NCI-H2227 (cell line): ENCODE measurements around the gene TDRKH.
A peak's percentile ranks its signal among the peaks of the same experiment; 100 is the strongest.
"Not testable (repeated sequence)": the region's sequence is repeated elsewhere in the genome, so short reads cannot be mapped to it uniquely, and the experiment has no call there.

Source experiments
- DNase-seq: peaks from one replicate; lab custom pipeline; 2025; ENCODE audit not compliant: unreplicated experiment; lab: John Stamatoyannopoulos, UW

Gene TDRKH

DNA sequence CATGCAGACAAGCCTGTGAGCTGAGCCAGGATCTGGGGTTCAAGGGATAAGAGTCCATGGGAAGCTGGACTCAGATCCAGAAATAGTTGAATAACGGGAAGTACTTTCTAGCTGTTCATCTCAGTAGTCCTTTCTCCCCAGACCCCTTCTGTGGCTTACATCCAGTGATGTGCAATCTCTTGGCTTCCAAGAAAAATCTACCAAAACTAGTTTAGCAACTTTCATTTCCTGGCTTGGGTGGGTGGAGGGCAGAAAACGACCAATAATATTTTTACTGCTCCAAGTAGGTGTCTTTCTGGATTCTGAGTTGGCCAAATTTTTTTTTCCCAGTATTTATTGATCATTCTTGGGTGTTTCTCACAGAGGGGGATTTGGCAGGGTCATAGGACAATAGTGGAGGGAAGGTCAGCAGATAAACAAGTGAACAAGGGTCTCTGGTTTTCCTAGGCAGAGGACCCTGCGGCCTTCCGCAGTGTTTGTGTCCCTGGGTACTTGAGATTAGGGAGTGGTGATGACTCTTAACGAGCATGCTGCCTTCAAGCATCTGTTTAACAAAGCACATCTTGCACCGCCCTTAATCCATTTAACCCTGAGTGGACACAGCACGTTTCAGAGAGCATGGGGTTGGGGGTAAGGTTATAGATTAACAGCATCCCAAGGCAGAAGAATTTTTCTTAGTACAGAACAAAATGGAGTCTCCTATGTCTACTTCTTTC, 21.8 kb downstream of the TDRKH start:
- not testable (repeated sequence) for DNase-seq

DNA sequence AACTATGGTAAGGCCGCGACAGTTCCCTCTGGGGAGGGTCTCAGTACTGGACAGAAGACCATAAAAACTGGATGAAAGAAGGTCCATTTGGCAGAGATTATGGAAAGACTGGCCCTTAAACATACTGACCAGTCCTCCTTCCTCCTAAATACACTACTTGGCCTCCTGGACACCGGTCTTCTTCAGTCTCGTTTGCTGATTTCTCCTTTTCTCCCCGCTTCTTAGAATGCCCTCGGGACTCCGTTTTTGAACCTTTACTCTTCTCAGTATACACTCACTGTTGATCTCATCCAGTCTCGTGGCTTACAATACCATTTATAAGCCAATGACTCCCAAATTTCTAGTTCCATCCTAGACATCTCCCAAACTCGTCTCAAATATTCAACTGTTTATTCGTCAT, 26.3 kb downstream of the TDRKH start:
- no peak for DNase-seq

DNA sequence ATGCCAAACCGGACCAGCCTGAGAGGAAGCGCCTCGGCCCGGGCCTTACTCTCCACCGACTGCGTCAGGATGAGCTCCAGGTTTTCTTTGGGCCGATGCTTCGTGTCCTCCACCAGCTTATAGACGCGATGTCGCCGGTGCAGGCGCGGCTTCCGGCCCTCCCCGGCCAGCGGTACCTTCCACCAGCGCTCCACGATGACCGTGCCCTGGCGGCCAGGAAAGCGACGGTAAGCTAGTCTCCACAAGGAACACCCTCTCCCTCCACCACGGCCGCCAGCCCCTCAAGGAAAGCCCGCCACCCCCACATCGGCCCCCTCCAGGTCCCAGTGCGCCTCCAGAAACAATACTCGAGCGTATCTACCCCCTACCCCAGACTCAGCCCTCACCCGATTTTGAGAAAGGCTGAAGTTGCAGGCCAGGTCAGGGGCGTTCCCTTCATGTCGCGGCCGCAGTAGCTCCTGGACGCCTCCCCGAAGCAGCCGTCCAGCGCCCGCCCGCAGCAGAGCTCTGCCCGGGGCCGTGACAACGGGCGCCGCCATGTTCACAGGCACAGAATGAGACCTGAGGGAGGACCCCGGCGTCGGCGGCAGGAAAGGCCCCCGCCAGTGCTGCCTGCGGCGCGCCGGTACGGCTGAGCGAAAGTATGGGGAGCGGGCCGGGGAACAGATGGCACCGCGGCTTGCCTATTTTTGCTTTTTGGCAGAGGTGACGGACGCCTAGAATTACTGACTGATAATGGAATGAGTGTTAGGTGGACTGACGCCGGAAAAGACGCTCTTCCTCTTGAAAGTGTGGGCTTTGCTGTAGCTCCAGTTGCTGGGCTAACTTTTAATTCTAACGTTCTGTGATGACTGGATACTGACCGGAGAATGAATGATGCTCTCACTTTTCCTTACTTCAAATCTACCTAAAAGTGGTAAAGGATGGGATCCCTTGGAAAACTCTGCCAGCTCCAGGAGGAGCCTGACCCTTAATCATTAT, 27.1 kb downstream of the TDRKH start, which contains the start of gene MRPL9:
TSS of gene MRPL9 (minus strand) at position 556 of the 981 bp plus-strand sequence. CDS start at position 539, 17 bp downstream.
- peak; percentile 89 for DNase-seq

DNA sequence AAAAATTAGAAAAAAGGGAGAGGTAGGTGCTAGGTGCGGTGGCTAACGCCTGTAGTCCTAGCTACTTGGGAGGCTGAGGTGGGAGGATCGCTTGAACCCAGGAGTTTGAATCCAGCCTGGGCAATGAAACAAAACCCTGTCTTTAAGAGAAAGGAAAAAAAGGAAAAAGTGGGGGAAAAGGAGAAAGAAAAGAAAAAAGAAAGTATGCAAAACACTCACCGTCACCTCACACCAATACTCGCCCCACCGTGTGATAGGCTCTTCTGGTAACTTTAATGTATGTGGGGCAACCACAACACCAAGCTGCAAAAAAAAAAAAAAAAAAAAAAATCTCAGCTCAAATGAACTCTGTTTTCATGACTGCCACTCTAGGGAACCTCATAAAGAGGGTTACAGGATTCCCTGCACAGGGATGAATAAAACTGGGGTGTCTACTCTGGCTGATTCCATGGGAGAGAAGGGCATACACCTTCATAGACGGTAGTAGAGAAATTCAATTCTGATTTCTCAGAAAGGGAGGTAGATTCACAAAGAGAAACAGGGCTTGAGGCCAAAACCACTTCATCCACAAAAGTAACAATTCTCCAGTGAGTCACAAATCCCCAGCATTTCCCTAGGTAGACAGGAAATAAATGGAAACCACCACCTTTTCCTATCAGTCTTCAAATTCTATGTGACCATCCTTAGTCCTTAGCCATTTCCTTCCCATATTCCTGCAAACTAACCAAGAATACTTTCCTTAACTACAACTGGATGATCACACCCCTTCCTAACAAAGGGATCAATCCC, 29.5 kb downstream of the TDRKH start:
- no peak for DNase-seq

DNA sequence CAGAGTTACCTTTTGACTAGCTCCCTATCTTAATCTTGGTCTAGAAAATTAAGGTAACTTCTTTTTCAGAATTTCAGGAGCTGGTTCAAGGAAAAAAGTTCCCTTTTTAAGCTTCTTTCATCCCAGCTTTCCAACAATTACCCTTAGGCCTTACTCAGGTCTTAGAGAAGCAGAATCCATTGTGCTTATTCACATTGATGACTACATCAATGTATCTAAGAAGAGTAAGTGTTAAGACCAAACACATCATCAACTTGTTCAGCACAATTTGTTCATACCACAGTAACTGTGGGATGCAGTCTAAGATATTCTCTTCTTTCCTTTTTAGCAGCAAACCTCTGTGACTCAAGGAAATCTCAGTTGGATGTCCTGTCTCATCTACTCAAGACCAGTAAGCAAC, 31.1 kb downstream of the TDRKH start:
- DNase-seq = no peak

DNA sequence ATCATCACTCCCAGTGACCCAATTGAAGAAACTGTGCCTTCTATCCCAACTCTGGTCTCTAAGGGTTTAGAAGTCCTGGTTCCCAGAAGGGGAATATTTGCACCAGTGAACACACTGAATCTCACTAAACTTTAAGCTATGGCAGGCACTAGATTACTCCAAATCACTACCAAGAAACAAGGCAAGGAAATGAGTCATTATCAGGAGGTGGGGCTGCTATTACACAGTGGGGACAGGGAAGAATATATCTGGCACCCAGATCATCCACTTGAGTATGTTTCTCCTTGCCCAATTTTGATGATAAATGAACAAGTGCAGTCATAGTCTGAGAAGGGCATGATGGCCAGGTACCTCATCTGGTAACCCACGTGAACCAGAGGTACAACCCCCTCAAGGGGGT, 34.0 kb downstream of the TDRKH start:
- no peak for DNase-seq

DNA sequence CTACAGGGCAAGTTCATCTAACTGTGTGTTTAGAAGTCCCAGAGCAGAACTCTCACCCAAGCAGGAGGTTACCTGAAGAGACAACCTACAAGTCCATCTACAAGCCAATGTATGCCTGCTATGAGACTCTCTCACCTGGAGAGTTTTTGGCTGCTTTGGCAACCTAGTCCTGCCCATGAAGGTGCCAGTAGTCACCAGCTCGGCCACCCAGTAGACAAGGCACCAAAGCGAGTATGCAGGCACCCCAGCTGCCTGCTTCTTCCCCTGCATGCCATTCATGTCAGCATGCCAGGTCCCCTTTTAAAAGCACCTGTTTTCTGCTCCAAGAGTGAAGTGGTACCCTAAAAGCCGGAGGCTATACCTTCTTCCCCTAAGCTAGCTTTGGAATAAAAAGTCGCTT, 48.8 kb downstream of the TDRKH start:
- DNase-seq = no peak

DNA sequence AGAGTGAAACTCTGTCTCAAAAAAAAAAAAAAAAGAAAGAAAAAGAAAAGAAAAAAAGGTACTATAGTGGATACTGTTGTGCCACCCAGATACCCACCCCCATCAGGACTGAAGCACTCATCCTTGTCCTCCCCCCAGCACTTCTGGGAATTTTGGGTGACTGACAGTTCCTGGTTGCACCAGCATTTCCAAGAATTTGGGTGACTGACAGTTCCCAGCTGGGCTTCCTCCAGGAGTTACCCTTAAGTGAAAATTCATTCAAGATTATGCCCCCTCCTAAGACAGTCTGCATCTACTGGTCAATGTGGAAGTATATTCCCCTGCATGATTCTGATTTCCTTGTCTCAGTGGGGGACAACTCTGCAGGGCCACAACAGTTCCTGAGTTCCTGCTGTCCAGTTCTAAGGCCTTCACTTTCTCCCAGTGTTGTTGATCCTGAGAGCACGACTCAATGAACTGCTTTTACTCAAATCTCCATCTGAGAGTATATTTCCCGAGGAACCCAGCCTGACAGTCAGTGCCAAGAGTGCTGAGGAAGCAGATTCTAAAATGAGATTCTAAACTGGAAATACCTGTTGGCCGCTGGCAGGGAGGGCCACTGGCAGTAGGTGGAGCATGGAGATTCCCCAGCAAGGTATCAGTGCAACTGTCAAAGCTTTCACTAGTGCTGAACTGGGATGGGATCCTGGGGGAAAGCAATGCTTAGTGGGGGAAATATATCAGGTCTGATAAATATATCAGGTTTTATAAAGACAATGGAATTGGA, 50.5 kb downstream of the TDRKH start:
- no peak for DNase-seq

DNA sequence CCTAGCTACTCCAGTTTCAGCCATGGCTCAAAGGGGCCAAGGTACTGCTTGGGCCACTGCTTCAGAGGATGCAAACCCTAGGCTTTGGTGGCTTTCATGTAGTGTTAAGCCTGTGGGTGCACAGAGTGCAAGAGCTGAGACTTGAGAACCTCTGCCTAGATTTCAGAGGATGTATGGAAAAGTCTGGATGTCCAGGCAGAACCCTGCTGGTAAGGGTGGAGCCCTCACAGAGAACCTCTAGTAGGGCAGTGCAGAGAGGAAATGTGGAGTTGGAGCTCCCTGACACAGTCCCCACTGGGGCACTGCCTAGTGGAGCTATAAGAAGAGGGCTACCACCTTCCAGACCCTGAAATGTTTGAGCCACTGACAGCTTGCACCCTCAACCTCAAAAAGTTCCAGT, 52.8 kb downstream of the TDRKH start:
- no peak for DNase-seq

DNA sequence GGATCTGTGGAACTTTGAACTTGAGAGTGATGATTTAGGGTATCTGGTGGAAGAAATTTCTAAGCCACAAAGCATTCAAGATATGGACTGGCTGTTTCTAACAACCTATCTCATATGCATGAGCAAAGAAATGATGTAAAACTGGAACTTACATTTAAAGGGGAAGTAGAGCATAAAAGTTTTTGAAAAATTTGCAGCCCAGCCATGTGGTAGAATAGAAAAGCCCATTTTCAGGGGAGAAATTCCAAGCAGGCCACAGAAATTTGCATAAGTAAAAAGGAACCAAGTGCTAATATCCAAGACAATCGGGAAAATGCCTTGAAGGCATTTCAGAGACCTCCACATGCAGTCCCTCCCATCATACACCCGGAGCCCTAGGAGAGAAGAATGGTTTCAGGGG, 53.3 kb downstream of the TDRKH start:
- no peak for DNase-seq

DNA sequence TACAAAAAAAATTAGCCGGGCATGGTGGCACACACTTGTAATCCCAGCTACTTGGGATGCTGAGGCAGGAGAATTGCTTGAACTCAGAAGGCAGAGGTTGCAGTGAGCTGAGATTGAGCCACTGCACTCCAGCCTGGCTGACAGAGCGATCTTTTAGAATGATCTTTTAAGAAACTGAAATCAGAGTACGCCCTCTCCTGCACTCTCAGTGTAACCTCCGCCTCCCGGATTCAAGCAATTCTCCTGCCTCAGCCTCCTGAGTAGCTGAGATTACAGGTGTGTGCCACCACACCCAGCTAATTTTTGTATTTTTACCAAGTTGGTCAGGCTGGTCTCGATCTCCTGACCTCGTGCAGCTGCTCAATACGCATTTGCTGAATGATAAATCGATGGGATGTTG, 56.3 kb downstream of the TDRKH start:
- DNase-seq = not testable (repeated sequence)

DNA sequence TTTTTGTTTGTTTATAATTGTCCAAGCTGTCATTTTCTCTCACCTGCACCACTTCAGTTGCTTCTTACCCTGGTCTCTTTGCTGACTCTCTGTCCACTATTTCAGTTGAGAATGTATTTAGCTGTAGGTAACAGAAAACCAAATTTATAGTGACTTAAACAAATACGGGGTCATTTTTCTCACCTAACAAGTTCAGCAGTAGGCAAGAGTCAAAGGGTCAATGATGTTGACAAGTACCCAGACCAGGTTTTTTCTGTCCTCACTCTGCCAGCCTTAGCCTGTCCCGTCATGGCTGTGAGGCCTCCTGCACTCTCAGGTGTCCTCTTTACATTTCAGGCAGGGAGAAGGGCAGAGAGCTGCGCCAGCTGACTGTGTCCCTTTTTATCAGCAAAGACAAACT, 57.2 kb downstream of the TDRKH start:
- DNase-seq = no peak

DNA sequence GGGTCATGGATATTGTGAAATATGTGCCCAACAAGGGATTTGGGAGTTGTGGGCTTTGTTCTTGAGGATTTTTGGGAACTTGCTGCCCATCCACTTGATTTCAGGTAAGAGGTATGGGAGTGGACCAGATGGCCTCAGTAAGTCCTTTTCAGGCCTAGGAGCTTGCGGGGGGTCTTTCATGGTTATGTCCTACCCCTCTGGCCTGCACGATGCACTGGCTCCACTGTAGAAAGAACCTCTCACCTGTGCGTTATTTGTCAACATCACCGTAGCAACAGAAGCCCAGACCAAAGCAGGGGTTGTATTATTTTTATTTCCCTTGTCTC, 60.4 kb downstream of the TDRKH start:
- no peak for DNase-seq

DNA sequence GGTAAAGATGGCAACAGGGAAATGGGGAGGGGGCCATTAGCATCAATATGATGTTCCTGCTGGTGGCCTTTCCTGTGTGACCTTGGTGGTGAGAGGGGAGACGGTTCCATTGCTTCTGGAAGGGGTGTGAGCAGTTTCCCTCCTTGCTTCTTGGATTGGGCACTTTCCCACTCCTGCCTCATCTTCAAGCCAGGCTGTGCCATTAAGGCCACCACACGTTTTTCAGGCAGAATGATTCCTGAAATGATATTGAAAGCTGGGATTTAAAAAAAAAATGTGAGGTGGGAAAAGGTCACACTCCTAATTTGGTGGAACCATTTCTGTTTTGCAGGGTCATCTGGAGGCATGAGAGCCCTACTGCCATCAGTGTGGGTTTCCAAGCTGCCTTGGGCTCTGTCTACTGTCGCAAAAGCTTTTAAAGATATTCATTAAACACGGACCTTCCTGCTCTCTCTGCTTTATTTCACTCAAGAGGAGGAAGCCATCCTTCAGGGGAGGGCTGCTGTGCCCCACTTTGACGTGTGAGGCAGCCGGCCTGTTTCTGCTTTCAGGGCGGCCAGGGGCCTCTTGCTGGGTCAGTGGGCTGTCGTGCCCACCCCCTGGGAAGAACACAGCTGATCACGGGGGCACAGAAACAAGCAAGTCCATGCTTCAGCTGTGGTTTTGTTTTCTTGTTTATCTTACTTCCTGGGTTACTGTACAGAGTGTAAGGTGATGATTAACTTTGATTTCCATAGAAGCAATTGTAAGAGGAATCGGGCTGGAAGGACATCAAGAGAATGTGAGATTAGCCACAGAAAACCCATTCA, 60.9 kb downstream of the TDRKH start:
- no peak for DNase-seq

DNA sequence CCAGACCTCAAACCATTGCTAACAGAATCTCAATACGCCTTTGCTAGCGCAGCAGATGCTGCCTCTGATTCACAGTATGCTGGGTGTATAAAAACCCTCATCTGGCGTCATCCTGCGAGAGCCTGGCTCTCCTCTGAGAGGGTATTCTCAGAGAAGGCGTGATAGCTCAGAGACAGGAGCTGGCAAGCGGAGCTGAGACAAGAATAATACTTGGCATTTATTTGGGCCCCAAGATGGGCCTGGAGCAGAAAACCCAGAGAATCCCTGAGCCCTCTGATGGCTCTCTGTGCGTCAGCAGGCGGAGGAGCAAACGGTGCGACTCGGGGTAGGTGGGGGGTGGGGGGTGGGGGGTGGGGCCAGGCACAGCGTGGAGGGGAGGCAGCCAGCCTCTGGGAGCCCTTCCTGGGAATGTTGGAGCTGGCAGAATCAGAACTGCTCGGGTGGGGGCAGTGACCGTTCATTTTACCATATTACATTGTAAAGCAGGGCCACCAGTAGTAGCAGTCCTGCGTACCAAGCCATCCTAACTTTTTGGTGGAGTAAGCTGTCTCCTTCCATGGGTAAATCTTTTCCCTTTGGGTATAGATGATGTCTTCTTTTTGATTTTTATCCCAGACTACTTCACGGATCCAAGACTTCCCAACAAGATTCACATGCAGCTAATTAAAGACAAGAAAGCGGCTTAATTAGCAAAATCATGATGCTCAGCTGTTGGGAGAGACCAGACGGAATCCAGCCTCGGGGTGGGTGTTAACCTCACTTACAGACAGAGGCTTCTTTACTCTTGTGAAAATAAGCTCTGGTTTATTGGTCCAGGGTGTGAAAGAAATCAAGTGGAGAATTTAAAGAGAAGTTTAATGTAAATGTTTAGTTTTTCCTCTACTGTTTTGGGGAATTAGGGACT, 61.9 kb downstream of the TDRKH start:
- peak; percentile 75 for DNase-seq

DNA sequence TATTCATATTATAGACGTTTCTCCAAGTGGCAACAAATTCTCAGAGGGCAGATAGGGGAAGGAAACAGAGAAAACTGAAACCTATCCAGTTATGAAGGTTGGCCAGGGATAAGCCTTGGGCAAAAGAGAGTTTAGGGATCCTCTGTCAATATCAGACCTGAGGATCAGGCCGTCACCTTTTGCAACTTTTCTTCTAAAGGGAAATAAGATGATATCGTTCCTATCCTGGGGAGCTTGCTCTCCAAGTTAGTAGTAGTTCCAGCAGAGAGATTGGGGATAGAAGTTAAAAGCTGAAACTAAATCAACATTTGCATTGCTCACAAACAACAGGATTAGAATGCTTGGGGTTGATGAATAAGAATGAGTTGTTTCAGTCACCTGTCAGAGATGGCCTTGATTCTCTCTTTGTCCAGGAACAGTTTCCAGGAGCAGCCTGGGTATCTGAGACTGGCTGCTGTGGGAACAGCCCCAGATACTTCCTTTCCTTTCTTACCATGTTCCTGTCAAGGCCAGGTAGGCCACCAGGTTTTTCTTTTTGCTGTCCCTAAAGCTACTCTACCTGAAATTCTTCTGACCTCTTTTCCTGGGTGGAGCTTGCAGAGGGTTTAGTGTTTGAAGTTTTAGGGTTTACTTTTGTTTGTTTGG, 66.5 kb downstream of the TDRKH start:
- DNase-seq = no peak
